HepG2 (cell line): ENCODE data around the gene TNFSF12. TPM values are rescaled to one million over a fixed set of nuclear protein-coding genes. Genes with fewer than 3 reads are reported as not detected.
A peak's percentile ranks its signal among the peaks of the same experiment; 100 is the strongest.

ENCODE experiments used
- ATAC-seq: fragments of 200-7000 bp; cut with Tn5 transposase; 3 replicates; pipeline ENCODE4 v1.9.1; 2020; ENCODE audit warnings: mild to moderate bottlenecking, moderate library complexity
- BruUV-seq: library from RNA; stranded (reverse); fragments of 400-500 nt; replicated peaks from 2 replicates; lab custom pipeline; 2021; lab: Mats Ljungman, UMichigan
- CTCF ChIA-PET: fragments of 300-600 bp; formaldehyde crosslinking; extraction: SDS; loops from one replicate; lab custom pipeline; 2021; ENCODE audit warnings: low total read pairs, inconsistent platforms, low intra/inter-chr PET ratio; lab: Yijun Ruan, JAX
- POLR2A ChIA-PET: fragments of 350-600 bp; sonication (Branson Sonifier 250); formaldehyde crosslinking; loops from one replicate; lab custom pipeline; 2020; ENCODE audit warnings: antibody characterized with exemption, inconsistent platforms; lab: Yijun Ruan, JAX
- DNase-seq: peaks from one replicate; pipeline ENCODE4 v3.0.0-alpha.2; 2015; ENCODE audit warnings: low spot score
- FAIRE-seq: peaks from 3 replicates; lab custom pipeline; 2011; peaks lifted over from hg19 to GRCh38; lab: Jason Lieb, UNC
- H2AFZ ChIP-seq: one replicate; pipeline ENCODE4 v1.6.1; 2011; ENCODE audit warnings: low read length, inconsistent platforms
- H3K27ac ChIP-seq: fragments of 300-600 bp; 3 replicates; pipeline ENCODE4 v1.8.0; 2011; ENCODE audit warnings: mixed run types, mild to moderate bottlenecking, mixed read lengths, low read length, inconsistent platforms; ENCODE audit not compliant: insufficient read depth; ENCODE audit errors: extremely low read length
- H3K27me3 ChIP-seq, 2 experiments: fragments of 200-600 bp in 1 of 2; 2 replicates in 1 of 2; 3 replicates in 1 of 2; pipeline versions ENCODE4 v1.6.0 to v1.8.0; 2011; ENCODE audit warnings: low read length in 2 of 2, mild to moderate bottlenecking in 2 of 2, moderate library complexity in 2 of 2, inconsistent platforms in 1 of 2; ENCODE audit not compliant: insufficient read depth in 2 of 2, control insufficient read depth in 1 of 2
- H3K36me3 ChIP-seq, 2 experiments: fragments of 200-600 bp in 1 of 2; replicated peaks in 1 of 2; 2 replicates in 1 of 2; 3 replicates in 1 of 2; pipeline versions ENCODE4 v1.5.1 to v1.8.0; 2011; ENCODE audit warnings: low read length in 2 of 2, inconsistent platforms in 1 of 2; ENCODE audit not compliant: insufficient read depth in 2 of 2, control insufficient read depth in 1 of 2
- H3K4me1 ChIP-seq: 2 replicates; pipeline ENCODE4 v1.5.1; 2012; ENCODE audit warnings: low read length, inconsistent platforms; ENCODE audit not compliant: insufficient read depth
- H3K4me2 ChIP-seq: 2 replicates; pipeline ENCODE4 v1.6.0; 2011; ENCODE audit warnings: low read depth, low read length, inconsistent platforms
- H3K4me3 ChIP-seq, 3 experiments: fragments of 200-600 bp in 1 of 3; sonication (generic), shearing (Covaris generic) in 1 of 3; replicated peaks in 1 of 3; 2 replicates each; pipeline ENCODE4 v1.5.1; 2011 to 2016; ENCODE audit warnings: low read length in 3 of 3, inconsistent platforms in 2 of 3, low read depth in 2 of 3, mild to moderate bottlenecking in 2 of 3, control low read depth in 1 of 3, mixed read lengths in 1 of 3; ENCODE audit not compliant: insufficient read depth in 1 of 3
- H3K79me2 ChIP-seq: one replicate; pipeline ENCODE4 v1.6.1; 2011; ENCODE audit warnings: low read length, inconsistent platforms; ENCODE audit not compliant: insufficient read depth
- H3K9ac ChIP-seq: 2 replicates; pipeline ENCODE4 v1.6.0; 2011; ENCODE audit warnings: mild to moderate bottlenecking, low read depth, low read length, inconsistent platforms; ENCODE audit not compliant: insufficient read depth
- H3K9me3 ChIP-seq: 2 replicates; pipeline ENCODE4 v1.5.1; 2012; ENCODE audit warnings: mild to moderate bottlenecking, low read length
- H4K20me1 ChIP-seq: 2 replicates; pipeline ENCODE4 v1.6.0; 2011; ENCODE audit warnings: inconsistent platforms, mild to moderate bottlenecking, low read length, moderate library complexity; ENCODE audit not compliant: insufficient read depth
- ASH2L ChIP-seq: fragments of 300-600, 200-600 bp; sonication (generic); IDR thresholded peaks from 2 replicates; pipeline ENCODE4 v1.7.0; 2017; ENCODE audit warnings: low read depth, mild to moderate bottlenecking, moderate library complexity, mixed read lengths, low read length; ENCODE audit not compliant: insufficient read length
- HDAC6 ChIP-seq: fragments of 200-600 bp; sonication (generic); IDR thresholded peaks from 2 replicates; pipeline ENCODE4 v1.7.0; 2017; ENCODE audit warnings: mild to moderate bottlenecking, antibody characterized with exemption, low read length, low read depth
- HOXD1 ChIP-seq: sonication (generic); formaldehyde crosslinking; IDR thresholded peaks from 2 replicates; pipeline ENCODE4 v1.5.0; 2020; ENCODE audit warnings: missing genetic modification reagents
- MEF2D ChIP-seq: sonication (generic); formaldehyde crosslinking; IDR thresholded peaks from 2 replicates; pipeline ENCODE4 v1.5.1; 2020; ENCODE audit warnings: mild to moderate bottlenecking, missing genetic modification reagents
- MXD1 ChIP-seq: sonication (generic); formaldehyde crosslinking; IDR thresholded peaks from 2 replicates; pipeline ENCODE4 v1.4.0; 2020; ENCODE audit warnings: mild to moderate bottlenecking, missing genetic modification reagents
- POLR2AphosphoS5 ChIP-seq: IDR thresholded peaks from 2 replicates; pipeline ENCODE4 v1.6.1; 2012; ENCODE audit warnings: low read depth, low read length
- POLR2G ChIP-seq: fragments of 200-400 bp; formaldehyde crosslinking; IDR thresholded peaks from 2 replicates; pipeline ENCODE4 v1.6.1; 2018; ENCODE audit warnings: mild to moderate bottlenecking, low read depth, low read length, moderate library complexity
- ZBTB38 ChIP-seq: sonication (generic); formaldehyde crosslinking; IDR thresholded peaks from 2 replicates; pipeline ENCODE4 v1.5.1; 2020; ENCODE audit warnings: mild to moderate bottlenecking, missing genetic modification reagents
- ZHX2 ChIP-seq, 2 experiments: sonication (generic) in 1 of 2; formaldehyde crosslinking in 1 of 2; IDR thresholded peaks; 2 replicates each; pipeline versions ENCODE4 v1.6.1 to v1.9.0; 2014 to 2022; ENCODE audit warnings: antibody characterized with exemption in 1 of 2, borderline replicate concordance in 1 of 2, inconsistent platforms in 1 of 2, low read depth in 1 of 2, missing genetic modification reagents in 1 of 2
- ZNF264 ChIP-seq: sonication (generic); formaldehyde crosslinking; IDR thresholded peaks from 2 replicates; pipeline ENCODE4 v1.4.0; 2020; ENCODE audit warnings: missing genetic modification reagents
- WGBS: methylation state at CpG from one replicate; pipeline ENCODE4 v1.1.6; 2017; ENCODE audit warnings: low lambda C conversion rate; 5-methylcytosine and 5-hydroxymethylcytosine counted together
- in situ Hi-C: cut with HindIII; loops from 2 replicates; pipeline ENCODE4 v1.10.0; 2017; ENCODE audit warnings: low pct_unique_long_range_greater_than_20kb; ENCODE audit not compliant: extremely low pct_ligation_motif_present
- intact Hi-C: fragments of 100-400 bp; cut with micrococcal nuclease; formaldehyde crosslinking; loops from one replicate; pipeline ENCODE4 v1.10.0; 2022; ENCODE audit not compliant: unreplicated experiment
- polyA plus RNA-seq, 8 experiments: library from polyadenylated mRNA; depleted of rRNA in 3 of 8; stranded (reverse) in 7 of 8; unstranded in 1 of 8; fragments of >200 nt; fragmentation: Illumina TruSeq in 4 of 8; extraction: Trizol in 4 of 8; gene quantifications; 2 replicates each; pipeline versions ENCODE4 v1.2.1 to v1.2.3, GENCODE V29; 2011 to 2016; ENCODE audit warnings: low read depth in 4 of 8, missing spikeins in 1 of 8, mixed read lengths in 1 of 8; ENCODE audit not compliant: insufficient read depth in 1 of 8
- total RNA-seq, 5 experiments: library from RNA; depleted of rRNA; stranded (reverse); fragments of >200 nt; fragmentation: Illumina TruSeq; extraction: Trizol; gene quantifications; 2 replicates each; pipeline ENCODE4 v1.2.3, GENCODE V29; 2016; ENCODE audit warnings: low read depth in 1 of 5
- TF ChIP-seq, protein P1 (sequence below): sonication (generic); formaldehyde crosslinking; IDR thresholded peaks from 2 replicates; pipeline ENCODE4 v1.5.0; 2020; ENCODE audit warnings: mild to moderate bottlenecking, low read depth, missing genetic modification reagents, borderline replicate concordance
- TF ChIP-seq, protein P2 (sequence below): sonication (generic); formaldehyde crosslinking; IDR thresholded peaks from 2 replicates; pipeline ENCODE4 v1.5.0; 2020; ENCODE audit warnings: mild to moderate bottlenecking, missing genetic modification reagents

The TNFSF12 gene
- total and polyA plus RNA-seq, 2 of the 13 experiments (the other 11 are each of a cell fraction or from before 2014, with no cell fraction given), result 0.93 to 7.2 TPM

- no peak for TF ChIP-seq HOXD1 (CRISPR knock-in tag)
Measured at GRCh38 chr17:7574176-7574953, 25.5 kb downstream of the TNFSF12 start (continued).

DNA sequence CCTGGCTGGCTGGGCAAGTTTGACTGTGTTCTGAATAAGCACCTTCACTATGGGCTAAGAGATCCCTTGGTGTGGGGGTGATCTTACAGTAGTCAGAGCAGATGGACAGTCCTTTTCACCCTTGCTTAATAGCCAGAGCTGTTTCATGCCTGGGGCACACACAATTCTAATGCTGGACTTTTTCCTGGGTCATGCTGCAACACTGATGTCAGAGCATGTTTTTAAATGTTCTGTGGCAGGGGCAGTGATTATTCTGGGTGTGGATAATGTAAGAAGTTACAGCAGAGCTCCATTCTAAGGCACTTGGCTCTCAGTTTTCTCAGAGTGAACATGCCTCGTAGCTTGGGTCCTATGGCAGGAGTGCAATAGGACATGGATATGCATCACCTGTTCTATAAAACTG is 26.6 kb downstream of the TNFSF12 start:
- Histone ChIP-seq H3K79me2 (peaks cover 50% of the 10 kb centered on the region), H3K27me3 (no peaks in the 10 kb centered on the region; a peak in 1 of 5 replicates), H2AFZ (no peak overlapping the region), H3K36me3 (peaks cover 12 to 61% of the 10 kb centered on the region in 2 experiments), H3K4me1 (peaks cover 78% of the 10 kb centered on the region), H3K4me3 (peak overlapping the region in 1 of 3 experiments; percentile 3; a peak in 1 of 6 replicates), H3K27ac (peak overlapping the region; percentile 7), H4K20me1 (peaks cover 59% of the 10 kb centered on the region), H3K9ac (peak overlapping the region; percentile 99; the same call in 1 of the 2 replicates), H3K9me3 (no peaks in the 10 kb centered on the region), H3K4me2 (peak overlapping the region; percentile 84)
- ChIA-PET POLR2A (interaction anchor here (0.7 to 3.3 kb wide), 4 partner anchors 9 to 263 kb away, joined by 3 to 51 read pairs (median 10); partner anchors contain the start of genes MPDU1, SHBG, TP53 and WRAP53), CTCF (no interaction called here)
- FAIRE-seq (no peak), DNase-seq (no peak), ATAC-seq (no peak)
- TF ChIP-seq POLR2AphosphoS5, result peak; percentile 2
- no peak for TF ChIP-seq HDAC6
- no peak for TF ChIP-seq ZBTB38 (CRISPR knock-in tag)
- no peak for TF ChIP-seq MEF2D
- TF ChIP-seq, protein P1, sequence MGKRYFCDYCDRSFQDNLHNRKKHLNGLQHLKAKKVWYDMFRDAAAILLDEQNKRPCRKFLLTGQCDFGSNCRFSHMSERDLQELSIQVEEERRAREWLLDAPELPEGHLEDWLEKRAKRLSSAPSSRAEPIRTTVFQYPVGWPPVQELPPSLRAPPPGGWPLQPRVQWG (CRISPR knock-in tag), result no peak
- TF ChIP-seq, protein P2, sequence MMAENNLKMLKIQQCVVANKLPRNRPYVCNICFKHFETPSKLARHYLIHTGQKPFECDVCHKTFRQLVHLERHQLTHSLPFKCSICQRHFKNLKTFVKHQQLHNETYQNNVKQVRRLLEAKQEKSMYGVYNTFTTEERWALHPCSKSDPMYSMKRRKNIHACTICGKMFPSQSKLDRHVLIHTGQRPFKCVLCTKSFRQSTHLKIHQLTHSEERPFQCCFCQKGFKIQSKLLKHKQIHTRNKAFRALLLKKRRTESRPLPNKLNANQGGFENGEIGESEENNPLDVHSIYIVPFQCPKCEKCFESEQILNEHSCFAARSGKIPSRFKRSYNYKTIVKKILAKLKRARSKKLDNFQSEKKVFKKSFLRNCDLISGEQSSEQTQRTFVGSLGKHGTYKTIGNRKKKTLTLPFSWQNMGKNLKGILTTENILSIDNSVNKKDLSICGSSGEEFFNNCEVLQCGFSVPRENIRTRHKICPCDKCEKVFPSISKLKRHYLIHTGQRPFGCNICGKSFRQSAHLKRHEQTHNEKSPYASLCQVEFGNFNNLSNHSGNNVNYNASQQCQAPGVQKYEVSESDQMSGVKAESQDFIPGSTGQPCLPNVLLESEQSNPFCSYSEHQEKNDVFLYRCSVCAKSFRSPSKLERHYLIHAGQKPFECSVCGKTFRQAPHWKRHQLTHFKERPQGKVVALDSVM, result no peak
- TF ChIP-seq ZNF264 (CRISPR knock-in tag), result no peak
- 0 out of 2 replicates have a peak, but pooled peaks have one; percentile 43 for TF ChIP-seq MXD1 (CRISPR knock-in tag)
- TF ChIP-seq ZHX2 (IDR thresholded peaks at IDR 0.05; ENCODE audit: low read depth), result no peak
- no peak for TF ChIP-seq ZHX2 (CRISPR knock-in tag; IDR thresholded peaks at IDR 0.05; ENCODE audit: borderline replicate concordance)
- peak; percentile 4 for TF ChIP-seq ASH2L
- TF ChIP-seq POLR2G, result peak; percentile 24; the same call in 1 of the 2 replicates
- intact Hi-C loops, result no loop called here
- WGBS, result 100% methylated on average over 1 of the region's 1 CpG
- BruUV-seq, result no TSS peak
- in situ Hi-C loops, result loop anchor here (10.0 kb wide), 1 partner anchor 269 kb away; no protein-coding TSS in a partner anchor
